ENCODE measurements around the gene FBXO47. TPM values are rescaled to one million over a fixed set of nuclear protein-coding genes. Genes with fewer than 3 reads are reported as not detected.

FBXO47 gene
- total RNA-seq, 4 donors from 2014 or later = 0.26 TPM; not detected in 3

GRCh38 chr17:38996660-38997337 lies 29.6 kb upstream of the FBXO47 start:
- Histone ChIP-seq H3K4me3 (no peak overlapping the region), H3K9me3 (peaks cover 0 to 18% (median 13%) of the 10 kb centered on the region in 4 donors), H3K27me3 (no peaks in the 10 kb centered on the region), H3K27ac (replicated peaks in 1 of 4) (no peak overlapping the region), H3K4me1 (peaks cover 10 to 26% (median 24%) of the 10 kb centered on the region in 4 donors), H3K36me3 (no peaks in the 10 kb centered on the region)
- intact Hi-C loops (cut with DNase I) = no loop called here
- 95% methylated on average over 5 of the region's 5 CpGs for WGBS
- TF ChIP-seq POLR2A (IDR thresholded peaks at IDR 0.05; ENCODE audit: low read depth) = no peak
- TF ChIP-seq EP300 (IDR thresholded peaks at IDR 0.05) = no peak
- TF ChIP-seq, protein P1, sequence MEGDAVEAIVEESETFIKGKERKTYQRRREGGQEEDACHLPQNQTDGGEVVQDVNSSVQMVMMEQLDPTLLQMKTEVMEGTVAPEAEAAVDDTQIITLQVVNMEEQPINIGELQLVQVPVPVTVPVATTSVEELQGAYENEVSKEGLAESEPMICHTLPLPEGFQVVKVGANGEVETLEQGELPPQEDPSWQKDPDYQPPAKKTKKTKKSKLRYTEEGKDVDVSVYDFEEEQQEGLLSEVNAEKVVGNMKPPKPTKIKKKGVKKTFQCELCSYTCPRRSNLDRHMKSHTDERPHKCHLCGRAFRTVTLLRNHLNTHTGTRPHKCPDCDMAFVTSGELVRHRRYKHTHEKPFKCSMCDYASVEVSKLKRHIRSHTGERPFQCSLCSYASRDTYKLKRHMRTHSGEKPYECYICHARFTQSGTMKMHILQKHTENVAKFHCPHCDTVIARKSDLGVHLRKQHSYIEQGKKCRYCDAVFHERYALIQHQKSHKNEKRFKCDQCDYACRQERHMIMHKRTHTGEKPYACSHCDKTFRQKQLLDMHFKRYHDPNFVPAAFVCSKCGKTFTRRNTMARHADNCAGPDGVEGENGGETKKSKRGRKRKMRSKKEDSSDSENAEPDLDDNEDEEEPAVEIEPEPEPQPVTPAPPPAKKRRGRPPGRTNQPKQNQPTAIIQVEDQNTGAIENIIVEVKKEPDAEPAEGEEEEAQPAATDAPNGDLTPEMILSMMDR (IDR thresholded peaks at IDR 0.05) = no peak
- TF ChIP-seq POLR2AphosphoS5 (IDR thresholded peaks at IDR 0.05) = no peak
- no peak for DNase-seq (ENCODE audit: extremely low spot score)

DNA sequence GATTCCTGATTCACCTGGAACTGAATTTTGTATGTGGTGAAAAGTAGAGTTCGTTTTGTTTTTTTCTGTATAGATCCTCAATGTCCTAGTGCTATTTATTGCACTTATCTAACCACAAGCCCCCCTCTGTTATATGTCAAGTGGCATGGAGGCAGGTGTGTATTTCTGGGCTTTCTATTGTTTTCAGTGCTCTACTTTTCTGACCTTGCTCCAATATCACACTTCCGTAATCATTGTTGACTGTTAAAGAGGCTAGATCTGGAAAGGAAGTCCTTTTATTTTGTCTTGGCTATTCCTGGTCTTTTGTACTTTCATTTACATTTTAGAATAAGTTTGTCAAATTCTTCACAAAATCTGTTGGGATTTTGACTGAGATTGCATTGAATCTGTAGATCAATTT lies 26.8 kb upstream of the FBXO47 start:
- Histone ChIP-seq H3K27ac (replicated peaks in 1 of 4) (no peak overlapping the region), H3K4me3 (no peak overlapping the region), H3K27me3 (no peaks in the 10 kb centered on the region), H3K4me1 (peaks cover 0 to under 1% (median 0%) of the 10 kb centered on the region in 4 donors), H3K36me3 (no peaks in the 10 kb centered on the region), H3K9me3 (peaks cover 0 to 18% (median 13%) of the 10 kb centered on the region in 4 donors)
- DNase-seq (ENCODE audit: extremely low spot score) = no peak
- intact Hi-C loops (cut with DNase I) = no loop called here
- 20% methylated on average over 2 of the region's 2 CpGs for WGBS
- TF ChIP-seq, protein P1 (IDR thresholded peaks at IDR 0.05) = no peak
- TF ChIP-seq EP300 (IDR thresholded peaks at IDR 0.05) (no peak), POLR2AphosphoS5 (IDR thresholded peaks at IDR 0.05) (no peak), POLR2A (IDR thresholded peaks at IDR 0.05; ENCODE audit: low read depth) (no peak)

DNA sequence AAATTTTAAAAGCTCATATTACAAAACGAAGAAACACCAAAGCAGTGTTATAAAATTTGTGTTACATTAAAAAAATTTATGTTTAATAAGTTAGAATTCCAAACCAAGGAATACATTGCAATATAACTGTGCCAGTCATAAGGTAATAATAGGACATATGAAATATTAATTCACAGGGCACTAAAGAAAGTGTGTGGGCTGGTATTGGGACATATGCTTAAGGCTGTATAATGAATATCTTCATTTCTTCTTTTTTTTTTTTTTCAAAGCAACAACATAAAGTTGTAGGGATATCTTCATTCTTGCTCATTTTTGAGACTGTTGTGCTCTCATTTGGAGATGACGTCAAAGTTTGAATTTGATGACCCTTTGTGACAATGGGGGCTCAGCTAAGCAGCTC lies 17.5 kb upstream of the FBXO47 start:
- no peaks in the 10 kb centered on the region for H3K36me3 ChIP-seq
- no peak overlapping the region for H3K4me3 ChIP-seq
- WGBS = 85% methylated on average over 2 of the region's 2 CpGs
- intact Hi-C loops (cut with DNase I) = loop anchor here (5.0 kb wide), 2 partner anchors 83 to 193 kb away; no protein-coding TSS in a partner anchor
- no peak overlapping the region for H3K27ac ChIP-seq (replicated peaks in 1 of 4)
- no peaks in the 10 kb centered on the region for H3K27me3 ChIP-seq
- H3K9me3 ChIP-seq = no peaks in the 10 kb centered on the region
- TF ChIP-seq POLR2AphosphoS5 (IDR thresholded peaks at IDR 0.05) = no peak
- no peak for TF ChIP-seq POLR2A (IDR thresholded peaks at IDR 0.05; ENCODE audit: low read depth)
- no peak for TF ChIP-seq EP300 (IDR thresholded peaks at IDR 0.05)
- TF ChIP-seq, protein P1 (IDR thresholded peaks at IDR 0.05) = no peak
- H3K4me1 ChIP-seq = peaks cover 3 to 11% (median 4%) of the 10 kb centered on the region in 4 donors
- no peak for DNase-seq (ENCODE audit: extremely low spot score)

DNA sequence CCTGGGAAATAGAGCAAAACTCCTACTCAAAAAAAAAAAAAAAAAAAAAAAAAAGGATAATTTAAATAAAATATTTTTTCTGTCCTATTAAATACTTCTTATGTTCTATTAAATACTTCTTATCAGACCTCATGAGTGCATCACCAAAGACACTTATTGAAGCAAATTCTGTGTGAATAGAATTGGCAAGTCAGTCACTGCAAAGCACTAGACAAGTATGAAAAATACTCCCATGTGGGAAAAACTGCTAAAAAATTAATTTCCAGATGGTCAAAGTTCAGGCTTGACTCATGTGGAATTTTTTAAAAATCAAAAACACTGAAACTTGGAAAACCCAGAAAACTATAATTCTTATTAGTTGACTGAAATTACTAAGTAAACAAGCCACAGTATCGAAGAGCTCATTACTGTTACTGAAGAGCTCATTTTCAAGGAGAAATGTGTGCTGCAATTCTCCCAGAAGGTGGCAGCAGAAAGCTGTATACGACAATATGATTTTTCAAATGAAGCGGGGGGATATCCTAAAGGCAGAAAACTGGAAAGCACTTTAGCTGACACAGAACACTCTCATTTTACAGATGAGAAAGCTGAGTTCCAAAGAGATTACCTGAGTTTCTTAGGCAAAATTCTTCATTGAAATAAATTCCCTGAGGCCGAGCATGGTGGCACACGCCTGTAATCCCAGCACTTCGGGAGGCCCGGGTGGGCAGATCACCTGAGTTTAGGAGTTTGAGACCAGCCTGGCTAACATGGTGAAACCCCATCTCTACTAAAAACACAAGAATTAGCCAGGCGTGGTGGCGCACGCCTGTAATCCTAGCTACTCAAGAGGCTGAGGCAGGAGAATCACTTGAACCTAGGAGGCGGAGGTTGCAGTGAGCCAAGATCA lies 15.9 kb upstream of the FBXO47 start:
- Histone ChIP-seq H3K9me3 (no peaks in the 10 kb centered on the region), H3K27me3 (no peaks in the 10 kb centered on the region), H3K4me3 (no peak overlapping the region), H3K4me1 (peaks cover 3 to 11% (median 4%) of the 10 kb centered on the region in 4 donors), H3K36me3 (no peaks in the 10 kb centered on the region), H3K27ac (replicated peaks in 1 of 4) (peak overlapping the region in 1 of 4 donors; percentile 38)
- TF ChIP-seq EP300 (IDR thresholded peaks at IDR 0.05) = no peak
- TF ChIP-seq, protein P1 (IDR thresholded peaks at IDR 0.05) = peak; percentile 77 to 85 (median 84)
- WGBS = 67% methylated on average over 11 of the region's 11 CpGs
- no peak for DNase-seq (ENCODE audit: extremely low spot score)
- intact Hi-C loops (cut with DNase I) = loop anchor here (2.0 to 5.0 kb wide), 3 partner anchors 84 to 194 kb away; no protein-coding TSS in a partner anchor

Measured in esophagus muscularis mucosa (tissue), 4 donors.